HG03196 (cell line): ENCODE measurements around the gene ZNF546.
"Not testable (repeated sequence)": the region's sequence is repeated elsewhere in the genome, so short reads cannot be mapped to it uniquely, and the experiment has no call there.

ENCODE experiments used
- ATAC-seq: cut with Tn5 transposase; IDR thresholded peaks from one replicate; pipeline ENCODE4 v1.9.1; 2021; ENCODE audit not compliant: unreplicated experiment

Gene ZNF546

GRCh38 chr19:39983695-39984300, 13.1 kb upstream of the ZNF546 start:
- ATAC-seq: no peak

- ATAC-seq: no peak
Observed at GRCh38 chr19:39986643-39987042, 10.2 kb upstream of the ZNF546 start.

DNA sequence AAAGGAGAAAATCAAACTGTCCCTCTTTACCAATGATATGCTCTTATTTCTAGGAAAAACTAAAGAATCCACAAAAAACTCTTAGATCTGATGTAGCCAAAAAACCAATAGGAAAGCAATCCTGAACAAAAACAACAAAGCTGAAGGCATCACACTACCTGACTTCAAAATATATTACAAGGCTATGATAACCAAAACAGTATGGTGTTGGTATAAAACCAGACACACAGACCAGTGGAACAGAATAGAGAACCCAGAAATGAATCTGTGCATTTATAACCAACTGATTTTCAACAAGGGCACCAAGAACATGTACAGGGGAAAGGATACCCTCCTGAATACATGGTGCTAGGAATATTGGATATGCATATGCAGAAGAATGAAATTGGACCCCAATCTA, 9.7 kb upstream of the ZNF546 start:
- ATAC-seq: no peak

DNA sequence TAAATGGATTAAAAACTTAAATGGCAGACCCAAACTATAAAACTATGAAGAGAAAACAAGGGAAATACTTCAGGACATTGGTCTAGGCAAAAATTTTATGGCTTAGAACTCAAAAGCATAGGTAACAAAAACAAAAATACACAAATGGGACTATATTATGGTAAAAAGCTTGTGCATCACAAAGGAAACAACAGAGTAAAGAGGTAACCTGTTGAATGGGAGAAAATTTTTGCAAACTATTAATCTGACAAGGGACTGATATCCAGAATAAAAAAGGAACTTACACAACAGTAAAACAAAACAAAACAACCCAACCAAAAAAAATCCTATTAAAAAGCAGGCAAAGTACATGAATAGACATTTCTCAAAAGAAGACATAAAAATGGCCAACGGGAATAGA, 9.3 kb upstream of the ZNF546 start:
- ATAC-seq: no peak

- no peak for ATAC-seq
Observed at GRCh38 chr19:39993605-39994004, 3.3 kb upstream of the ZNF546 start.

- no peak for ATAC-seq
Observed at GRCh38 chr19:39994361-39994760, 2.5 kb upstream of the ZNF546 start.

DNA sequence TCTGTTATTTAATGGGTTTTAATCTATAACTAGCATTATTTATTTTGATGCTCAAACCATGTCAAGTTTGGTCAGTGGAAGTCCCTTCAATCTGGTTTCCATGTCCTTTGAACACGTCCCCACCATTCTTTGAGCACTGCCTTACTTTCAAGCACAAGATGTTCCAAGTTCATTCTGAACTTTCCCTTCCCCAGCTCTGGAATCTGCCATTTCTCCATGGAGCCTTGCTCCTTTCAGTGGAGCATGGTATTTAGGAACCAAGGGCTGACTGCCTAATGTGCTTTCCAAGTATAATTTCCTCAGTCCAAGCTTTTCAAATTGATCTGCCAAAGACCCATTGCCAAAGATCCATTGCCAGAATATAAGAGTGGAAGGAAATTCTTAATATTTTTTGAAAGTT, 1.1 kb upstream of the ZNF546 start:
- no peak for ATAC-seq

GRCh38 chr19:39996218-39996810, 546 bp upstream of the ZNF546 start:
- ATAC-seq: no peak

GRCh38 chr19:39997638-39998216, 867 bp downstream of the ZNF546 start:
- no peak for ATAC-seq

DNA sequence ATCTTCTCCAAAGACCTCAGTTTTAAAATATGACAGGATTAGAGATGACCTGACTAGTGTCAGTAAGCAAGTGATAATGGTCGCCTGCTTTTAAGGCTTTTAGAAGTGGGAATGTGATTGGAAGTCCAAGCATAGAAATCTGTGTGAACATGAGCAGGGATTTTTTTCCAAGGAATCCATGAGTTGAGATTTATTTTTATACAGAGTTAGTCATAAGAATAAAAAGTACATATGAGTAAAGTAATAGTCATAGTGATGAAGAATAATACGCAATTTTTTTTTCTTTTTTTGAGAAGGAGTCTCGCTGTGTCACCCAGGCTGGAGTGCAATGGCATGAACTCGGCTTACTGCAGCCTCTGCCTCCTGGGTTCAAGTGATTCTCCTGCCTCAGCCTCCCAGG, 1.6 kb downstream of the ZNF546 start:
- no peak for ATAC-seq

GRCh38 chr19:40005691-40006272, 8.9 kb downstream of the ZNF546 start:
- ATAC-seq: no peak

GRCh38 chr19:40006273-40006691, 9.4 kb downstream of the ZNF546 start:
- ATAC-seq: no peak

DNA sequence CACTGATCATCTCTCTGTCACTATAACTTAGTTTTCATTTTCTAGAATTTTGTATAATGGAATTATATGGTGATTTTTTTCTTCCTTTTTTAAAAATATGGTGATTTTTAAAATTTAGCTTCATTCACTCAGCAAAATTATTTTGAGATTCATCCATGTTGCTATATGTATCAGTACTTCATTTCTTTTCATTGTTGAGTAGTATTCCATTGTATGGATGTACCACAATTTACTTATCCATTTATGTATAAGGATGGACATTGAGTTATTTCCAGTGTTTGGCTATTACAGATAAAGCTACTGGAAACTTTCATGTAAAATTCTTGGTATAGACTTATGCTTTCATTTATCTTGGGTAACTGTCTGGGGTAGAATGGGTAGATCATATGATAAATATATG, 12.8 kb downstream of the ZNF546 start:
- no peak for ATAC-seq

GRCh38 chr19:40013991-40014390, 17.1 kb downstream of the ZNF546 start:
- no peak for ATAC-seq

DNA sequence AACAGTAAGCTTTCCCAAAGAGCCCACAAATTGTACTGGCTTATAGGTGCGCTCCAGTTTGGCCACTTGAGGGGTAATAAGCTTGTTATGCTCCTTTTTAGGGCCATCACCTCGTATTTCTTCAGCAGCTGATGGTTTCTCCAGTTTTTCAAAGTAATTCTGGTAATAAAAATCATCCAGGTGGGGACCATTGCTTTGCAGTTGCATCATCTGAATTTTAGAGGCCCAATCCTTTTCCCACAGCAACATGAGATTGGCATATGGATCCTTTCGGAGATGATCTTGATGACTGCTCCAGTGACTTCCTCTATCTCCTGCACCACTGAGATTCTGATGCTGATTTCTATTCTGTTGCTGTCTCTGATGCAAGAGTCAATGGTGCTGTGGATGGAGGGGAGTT, 27.1 kb downstream of the ZNF546 start:
- no peak for ATAC-seq

DNA sequence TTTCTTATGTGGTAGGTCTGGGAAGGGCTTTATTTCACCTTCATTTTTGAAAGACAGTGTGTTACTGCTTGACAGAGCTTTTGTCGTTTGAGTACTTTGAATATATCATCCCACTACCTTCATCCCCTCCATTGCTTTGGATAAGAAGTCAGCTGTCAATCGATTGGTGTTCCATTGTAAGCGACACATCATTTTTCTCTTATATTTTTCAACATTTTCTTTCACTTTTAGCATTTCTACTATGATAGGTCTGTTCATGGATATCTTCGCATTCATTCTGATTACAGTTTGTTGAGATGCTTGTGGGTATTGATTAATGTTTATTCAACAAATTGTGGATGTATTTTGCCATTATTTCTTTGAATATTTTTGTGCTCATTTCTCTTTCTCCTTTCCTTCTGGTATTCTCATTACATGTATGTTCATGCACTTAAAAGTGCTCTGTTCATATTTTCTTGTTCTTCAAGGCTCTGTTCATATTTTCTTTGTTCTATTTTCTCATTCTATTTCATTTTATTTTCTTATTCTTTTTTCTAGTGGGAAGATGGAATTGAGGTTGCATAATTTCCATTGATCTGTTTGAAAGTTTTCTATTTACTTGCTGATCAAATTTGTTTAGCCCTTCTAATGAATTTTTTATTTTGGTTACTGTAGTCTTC, 29.2 kb downstream of the ZNF546 start:
- no peak for ATAC-seq

DNA sequence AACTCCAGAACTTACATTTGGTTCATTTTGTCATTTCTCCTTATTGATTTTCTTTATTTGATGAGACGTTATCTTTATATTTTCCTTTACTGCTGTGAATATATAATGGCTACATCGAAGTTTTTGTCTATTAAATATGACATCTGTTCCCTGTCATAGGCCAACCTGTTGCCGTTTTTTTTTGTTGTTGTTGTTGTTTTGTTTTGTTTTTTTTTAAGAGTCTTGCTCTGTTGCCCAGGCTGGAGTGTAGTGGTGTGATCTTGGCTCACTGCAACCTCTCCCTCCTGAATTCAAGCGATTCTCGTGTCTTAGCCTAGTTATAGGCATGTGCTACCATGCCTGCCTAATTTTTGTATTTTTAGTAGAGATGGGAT, 29.7 kb downstream of the ZNF546 start:
- no peak for ATAC-seq

DNA sequence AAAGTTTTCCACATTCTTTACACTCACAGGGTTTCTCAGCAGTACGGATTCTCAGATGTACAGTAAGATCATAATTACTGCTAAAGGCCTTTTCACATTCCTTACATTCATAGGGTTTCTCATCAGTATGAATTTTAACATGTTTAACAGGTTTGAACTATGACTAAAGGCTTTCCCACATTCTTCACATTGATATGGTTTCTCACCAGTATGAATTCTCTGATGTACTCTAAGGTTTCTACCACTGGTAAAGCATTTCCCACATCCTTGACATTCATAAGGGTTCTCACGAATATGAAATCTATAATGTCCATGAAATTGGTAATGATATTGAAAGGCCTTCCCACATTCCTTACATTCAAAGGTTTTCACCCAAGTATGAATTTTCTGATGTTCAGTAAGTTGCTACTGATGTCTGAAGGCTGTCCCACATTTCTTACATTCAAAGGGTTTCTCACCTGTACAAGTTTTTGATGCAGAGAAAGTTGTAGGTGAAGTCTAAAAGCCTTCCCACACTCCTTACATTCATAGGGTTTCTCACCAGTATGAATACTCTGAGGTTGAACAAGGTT, 37.2 kb downstream of the ZNF546 start:
- ATAC-seq: no peak

GRCh38 chr19:40035996-40036395, 39.1 kb downstream of the ZNF546 start:
- no peak for ATAC-seq

DNA sequence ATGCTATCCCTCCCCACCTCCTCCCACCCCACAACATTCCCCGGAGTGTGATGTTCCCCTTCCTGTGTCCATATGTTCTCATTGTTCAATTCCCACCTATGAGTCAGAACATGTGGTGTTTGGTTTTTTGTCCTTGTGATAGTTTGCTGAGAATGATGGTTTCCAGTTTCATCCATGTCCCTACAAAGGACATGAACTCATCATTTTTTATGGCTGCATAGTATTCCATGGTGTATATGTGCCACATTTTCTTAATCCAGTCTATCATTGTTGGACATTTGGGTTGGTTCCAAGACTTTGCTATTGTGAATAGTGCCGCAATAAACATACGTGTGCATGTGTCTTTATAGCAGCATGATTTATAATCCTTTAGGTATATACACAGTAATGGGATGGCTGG, 41.2 kb downstream of the ZNF546 start:
- ATAC-seq: not testable (repeated sequence)

DNA sequence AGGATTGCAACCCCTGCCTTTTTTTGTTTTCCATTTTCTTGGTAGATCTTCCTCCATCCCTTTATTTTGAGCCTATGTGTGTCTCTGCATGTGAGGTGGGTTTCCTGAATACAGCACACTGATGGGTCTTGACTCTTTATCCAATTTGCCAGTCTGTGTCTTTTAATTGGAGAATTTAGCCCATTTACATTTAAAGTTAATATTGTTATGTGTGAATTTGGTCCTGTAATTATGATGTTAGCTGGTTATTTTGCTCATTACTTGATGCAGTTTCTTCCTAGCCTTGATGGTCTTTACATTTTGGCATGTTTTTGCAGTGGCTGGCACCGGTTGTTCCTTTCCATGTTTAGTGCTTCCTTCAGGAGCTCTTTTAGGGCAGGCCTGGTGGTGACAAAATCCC, 44.9 kb downstream of the ZNF546 start:
- ATAC-seq: not testable (repeated sequence)

DNA sequence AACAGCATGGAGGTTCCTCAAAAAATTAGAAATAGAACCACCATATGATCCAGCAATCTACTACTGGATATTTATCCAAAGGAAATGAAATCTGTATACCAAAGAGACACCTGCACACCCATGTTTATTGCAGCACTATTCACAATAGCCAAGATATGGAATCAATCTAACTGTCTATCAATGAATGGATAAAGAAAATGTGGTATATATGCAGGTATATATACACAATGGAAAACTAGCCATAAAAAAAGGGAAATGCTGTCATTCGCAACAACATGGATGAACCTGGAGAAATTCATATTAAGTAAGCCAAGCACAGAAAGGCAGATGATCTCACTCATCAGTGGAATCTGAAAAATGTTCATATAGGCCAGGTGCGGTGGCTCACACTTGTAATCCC, 56.6 kb downstream of the ZNF546 start:
- ATAC-seq: no peak
